ENCODE results near the gene POLE3.
"Not testable (repeated sequence)": the region's sequence is repeated elsewhere in the genome, so short reads cannot be mapped to it uniquely, and the experiment has no call there.

The POLE3 gene

DNA sequence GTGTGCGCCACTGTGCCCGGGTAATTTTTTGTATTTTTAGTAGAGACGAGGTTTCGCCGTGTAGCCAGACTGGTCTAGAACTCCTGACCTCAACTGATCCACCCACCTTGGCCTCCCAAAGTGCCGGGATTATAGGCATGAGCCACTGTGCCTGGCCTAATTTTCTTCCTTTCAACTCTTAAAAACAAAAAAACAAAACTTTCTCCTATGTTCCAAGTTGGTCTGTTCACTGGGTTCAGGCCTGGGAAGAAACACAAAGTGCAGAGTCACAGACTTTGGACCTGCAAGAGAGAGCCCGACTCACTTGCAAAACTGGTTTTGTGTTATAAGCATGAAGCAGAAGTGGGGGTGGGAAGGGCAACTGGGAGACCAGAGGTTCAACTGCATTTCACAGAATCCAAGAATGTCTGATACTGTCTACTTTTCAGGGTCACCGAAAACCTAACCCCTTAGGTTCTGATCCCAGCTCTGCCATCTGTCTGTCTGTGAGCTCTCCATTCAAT lies 28.5 kb downstream of the POLE3 start:
- no peak for DNase-seq (ENCODE audit: extremely low read depth, low read depth)
- TF ChIP-seq, protein P1, sequence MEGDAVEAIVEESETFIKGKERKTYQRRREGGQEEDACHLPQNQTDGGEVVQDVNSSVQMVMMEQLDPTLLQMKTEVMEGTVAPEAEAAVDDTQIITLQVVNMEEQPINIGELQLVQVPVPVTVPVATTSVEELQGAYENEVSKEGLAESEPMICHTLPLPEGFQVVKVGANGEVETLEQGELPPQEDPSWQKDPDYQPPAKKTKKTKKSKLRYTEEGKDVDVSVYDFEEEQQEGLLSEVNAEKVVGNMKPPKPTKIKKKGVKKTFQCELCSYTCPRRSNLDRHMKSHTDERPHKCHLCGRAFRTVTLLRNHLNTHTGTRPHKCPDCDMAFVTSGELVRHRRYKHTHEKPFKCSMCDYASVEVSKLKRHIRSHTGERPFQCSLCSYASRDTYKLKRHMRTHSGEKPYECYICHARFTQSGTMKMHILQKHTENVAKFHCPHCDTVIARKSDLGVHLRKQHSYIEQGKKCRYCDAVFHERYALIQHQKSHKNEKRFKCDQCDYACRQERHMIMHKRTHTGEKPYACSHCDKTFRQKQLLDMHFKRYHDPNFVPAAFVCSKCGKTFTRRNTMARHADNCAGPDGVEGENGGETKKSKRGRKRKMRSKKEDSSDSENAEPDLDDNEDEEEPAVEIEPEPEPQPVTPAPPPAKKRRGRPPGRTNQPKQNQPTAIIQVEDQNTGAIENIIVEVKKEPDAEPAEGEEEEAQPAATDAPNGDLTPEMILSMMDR (IDR thresholded peaks at IDR 0.05; ENCODE audit: low read depth, low read length) = no peak

DNA sequence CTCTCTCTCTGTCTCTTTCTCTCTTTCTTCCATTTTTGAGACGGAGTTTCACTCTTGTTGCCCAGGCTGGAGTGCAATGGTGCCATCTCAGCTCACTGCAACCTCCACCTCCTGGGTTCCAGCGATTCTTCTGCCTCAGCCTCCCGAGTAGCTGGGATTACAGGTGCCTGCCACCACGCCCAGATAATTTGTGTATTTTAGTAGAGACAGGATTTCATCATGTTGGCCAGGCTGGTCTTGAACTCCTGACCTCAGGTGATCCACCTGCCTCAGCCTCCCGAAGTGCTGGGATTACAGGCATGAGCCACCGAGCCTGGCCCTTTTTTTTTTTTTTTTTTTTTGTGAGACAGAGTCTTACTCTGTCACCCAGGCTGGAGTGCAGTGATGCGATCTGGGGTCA lies 29.0 kb downstream of the POLE3 start:
- not testable (repeated sequence) for DNase-seq (ENCODE audit: extremely low read depth, low read depth)

DNA sequence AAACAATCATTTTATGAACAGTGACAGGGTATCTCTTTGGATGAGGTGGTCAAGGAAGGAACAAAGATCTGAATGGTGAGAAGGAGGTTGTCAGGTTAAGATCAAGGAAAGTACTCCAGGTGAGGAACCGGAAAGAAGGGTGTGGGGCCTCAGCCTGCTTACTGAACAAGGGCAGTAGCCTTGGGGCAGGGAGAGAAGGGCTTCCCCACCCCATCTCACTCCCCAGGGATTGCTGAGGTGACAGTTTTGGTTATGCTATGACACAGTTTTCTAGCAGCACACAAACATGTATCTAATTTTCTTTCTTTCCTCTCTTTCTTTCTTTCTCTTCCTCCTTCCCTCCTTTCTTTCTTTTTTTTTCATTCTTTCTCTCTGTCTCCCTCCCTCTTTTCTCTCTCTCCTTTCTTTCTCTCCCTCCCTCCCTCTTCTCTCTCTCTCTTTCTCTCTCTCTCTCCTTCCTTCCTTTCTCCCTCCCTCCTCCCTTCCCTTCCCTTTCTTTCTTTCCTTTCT lies 29.6 kb downstream of the POLE3 start:
- no peak for DNase-seq (ENCODE audit: extremely low read depth, low read depth)
- TF ChIP-seq, protein P1 (IDR thresholded peaks at IDR 0.05; ENCODE audit: low read depth, low read length) = no peak

DNA sequence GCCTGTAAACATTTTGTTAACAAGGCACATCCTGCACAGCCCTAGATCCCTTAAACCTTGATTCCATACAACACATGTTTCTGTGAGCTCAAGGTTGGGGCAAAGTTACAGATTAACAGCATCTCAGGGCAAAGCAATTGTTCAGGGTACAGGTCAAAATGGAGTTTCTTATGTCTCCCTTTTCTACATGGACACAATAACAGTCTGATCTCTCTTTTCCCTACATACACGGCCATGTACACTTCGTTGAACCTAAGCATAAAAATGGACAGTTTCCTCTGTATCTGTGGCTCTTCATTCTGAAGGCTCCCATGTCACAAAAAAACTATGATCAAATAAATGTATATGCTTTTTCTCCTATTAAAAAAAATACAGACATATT lies 30.7 kb downstream of the POLE3 start:
- DNase-seq (ENCODE audit: extremely low read depth, low read depth) = not testable (repeated sequence)

DNA sequence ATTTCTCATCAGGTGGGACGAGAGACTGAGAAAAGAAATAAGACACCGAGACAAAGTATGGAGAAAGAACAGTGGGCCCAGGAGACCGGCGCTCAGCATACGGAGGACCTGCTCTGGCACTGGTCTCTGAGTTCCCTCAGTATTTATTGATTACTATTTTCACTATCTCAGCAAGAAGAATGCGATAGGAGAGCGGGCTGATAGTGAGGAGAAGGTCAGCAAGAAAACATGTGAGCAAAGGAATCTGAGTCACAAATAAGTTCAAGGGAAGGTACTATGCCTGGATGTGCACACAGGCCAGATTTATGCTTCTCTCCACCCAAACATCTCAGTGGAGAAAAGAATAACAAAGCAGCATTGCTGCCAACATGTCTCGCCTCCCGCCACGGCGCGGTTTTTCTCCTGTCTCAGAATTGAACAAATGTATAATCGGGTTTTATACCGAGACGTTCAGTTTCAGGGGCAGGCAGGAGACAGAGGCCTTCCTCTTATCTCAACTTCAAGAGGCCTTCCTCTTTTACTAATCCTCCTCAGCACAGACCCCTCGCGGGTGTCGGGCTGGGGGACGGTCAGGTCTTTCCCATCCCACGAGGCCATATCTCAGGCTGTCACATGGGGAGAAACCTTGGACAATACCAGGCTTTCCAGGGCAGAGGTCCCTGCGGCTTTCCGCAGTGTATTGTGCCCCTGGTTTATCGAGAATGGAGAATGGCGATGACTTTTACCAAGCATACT lies 31.2 kb downstream of the POLE3 start:
- DNase-seq (ENCODE audit: extremely low read depth, low read depth) = not testable (repeated sequence)

DNA sequence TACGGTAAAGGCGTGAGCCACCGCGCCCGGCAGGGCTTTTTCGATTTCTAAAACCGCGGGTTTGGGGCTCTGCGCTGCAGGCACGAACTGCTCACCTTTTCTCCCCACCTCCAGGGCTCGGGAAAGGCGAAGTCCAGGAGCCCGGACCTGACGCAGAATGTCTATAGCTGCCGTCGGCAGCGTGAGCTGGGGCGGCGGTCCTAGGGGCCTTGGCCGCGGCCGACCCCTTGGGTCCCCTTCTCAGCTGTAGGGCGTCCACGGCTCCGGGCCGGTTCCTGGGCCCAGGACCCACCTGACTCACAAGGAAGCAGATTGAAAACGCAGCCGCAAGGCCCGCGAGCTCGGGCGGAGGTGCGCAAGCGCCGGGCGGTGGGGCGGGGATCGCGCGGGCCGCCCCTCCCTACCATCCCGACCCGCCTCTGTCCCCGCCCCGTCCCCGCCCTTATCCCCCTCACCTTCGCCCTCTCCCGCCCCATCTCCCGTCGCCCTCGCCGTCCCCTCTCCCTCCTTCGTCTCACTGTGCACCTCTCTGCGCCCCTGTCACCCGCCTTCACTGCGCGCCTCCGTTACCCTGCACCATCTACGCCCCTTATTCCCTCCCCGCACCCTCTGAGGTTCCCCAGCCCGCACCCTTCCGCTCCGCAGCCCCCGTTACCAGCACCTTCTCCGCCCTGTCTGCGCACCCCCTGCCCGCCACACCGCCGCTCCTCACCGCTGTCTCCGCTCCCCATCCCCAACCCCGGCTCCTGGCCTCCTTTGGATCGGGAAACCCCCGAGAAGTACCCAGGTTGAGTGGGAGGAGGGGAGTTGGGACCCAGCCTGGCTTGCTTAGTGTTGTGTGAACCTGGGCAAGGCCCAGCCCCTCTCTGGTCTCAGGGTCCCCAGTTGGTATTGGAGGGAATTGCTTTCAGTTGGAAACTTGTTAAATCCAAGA lies 33.6 kb downstream of the POLE3 start, which contains the start of gene HDHD3:
HDHD3 (minus strand) TSS at position 353 of the 934 bp plus-strand sequence. CDS start 2,632 bp downstream, outside the sequence.
- TF ChIP-seq, protein P1 (IDR thresholded peaks at IDR 0.05; ENCODE audit: low read depth, low read length) = no peak
- peak; percentile 36 for DNase-seq (ENCODE audit: extremely low read depth, low read depth)

DNA sequence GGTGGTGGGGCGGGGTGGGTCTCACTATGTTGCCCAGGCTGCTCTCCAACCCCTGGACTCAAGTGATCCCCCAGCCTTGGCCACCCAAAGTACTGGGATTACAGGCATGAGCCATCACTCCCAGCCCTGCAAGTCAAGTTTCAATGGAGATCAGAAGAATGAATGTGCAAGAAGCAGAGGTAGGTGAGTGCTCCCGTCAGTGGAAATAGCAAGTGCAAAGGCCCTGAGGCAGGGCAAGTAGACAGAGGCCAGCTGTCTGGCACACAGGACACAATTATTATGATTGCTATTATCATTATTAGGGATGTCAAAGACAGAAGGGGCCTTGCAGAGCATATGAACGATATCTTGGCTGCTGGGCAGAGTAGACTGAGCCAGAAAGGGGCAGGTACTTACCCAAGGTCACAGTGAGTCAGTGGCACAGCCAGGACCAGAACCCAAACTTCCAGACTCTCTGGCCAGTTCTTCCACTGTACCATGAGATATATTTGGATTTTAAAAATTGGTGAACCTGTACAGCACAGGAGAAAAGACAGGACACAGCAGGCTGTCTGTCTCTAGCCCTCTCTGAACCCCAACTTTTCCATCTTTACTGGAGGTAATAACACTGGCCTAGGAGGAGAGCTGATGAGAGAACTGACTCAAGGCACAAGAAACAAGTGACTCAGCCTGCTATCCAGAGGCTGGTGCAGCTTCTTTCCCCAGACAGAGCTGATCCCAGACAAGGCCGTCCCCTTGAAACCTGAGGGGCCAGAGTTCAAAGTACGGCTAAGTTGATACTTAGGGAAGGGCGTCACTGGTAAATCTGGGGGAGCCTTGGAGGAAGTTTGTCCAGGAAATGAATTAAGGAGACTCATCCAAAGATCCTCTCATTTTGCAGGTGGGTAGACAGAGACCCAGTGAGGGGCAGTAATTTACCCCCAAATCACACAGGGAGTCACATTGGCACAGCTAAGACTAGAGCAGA lies 35.1 kb downstream of the POLE3 start:
- no peak for DNase-seq (ENCODE audit: extremely low read depth, low read depth)
- TF ChIP-seq, protein P1 (IDR thresholded peaks at IDR 0.05; ENCODE audit: low read depth, low read length) = no peak

DNA sequence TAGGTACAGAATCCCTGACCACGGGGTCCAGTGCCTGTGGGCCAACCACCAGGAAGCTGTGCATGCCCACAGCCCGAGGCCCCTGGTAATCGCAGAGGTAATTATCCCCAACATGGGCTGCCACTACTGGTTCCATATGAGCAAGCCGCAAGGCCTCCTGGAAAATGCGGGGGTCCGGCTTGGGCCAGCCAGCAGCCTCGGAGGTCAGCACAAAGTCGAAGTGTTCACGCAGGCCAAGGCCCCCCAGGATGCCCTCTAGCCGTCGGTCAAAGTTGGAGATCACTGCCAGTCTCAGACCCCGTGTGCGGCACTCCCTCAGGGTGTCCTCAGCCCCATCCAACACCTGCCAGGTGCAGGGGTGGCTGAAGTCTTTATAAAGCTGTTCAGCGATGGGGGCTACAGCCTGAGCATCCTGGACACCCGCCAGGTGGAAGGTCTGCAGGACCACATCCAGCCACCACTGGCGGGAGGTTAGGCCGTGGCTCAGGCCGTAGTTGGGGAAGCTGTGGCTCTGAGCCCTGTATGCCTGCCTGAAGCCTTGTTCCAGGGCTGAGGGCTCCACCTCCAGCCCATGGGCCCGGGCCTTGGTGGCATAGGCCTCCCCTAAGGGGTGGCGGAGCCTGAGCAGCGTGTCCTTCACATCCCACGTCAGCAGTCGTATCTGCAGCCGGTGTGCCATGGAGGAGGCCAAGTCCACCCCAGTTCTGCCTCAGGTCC lies 36.6 kb downstream of the POLE3 start:
- DNase-seq (ENCODE audit: extremely low read depth, low read depth) = no peak
- TF ChIP-seq, protein P1 (IDR thresholded peaks at IDR 0.05; ENCODE audit: low read depth, low read length) = no peak
